ENCODE measurements around the gene KAZN.

DNA sequence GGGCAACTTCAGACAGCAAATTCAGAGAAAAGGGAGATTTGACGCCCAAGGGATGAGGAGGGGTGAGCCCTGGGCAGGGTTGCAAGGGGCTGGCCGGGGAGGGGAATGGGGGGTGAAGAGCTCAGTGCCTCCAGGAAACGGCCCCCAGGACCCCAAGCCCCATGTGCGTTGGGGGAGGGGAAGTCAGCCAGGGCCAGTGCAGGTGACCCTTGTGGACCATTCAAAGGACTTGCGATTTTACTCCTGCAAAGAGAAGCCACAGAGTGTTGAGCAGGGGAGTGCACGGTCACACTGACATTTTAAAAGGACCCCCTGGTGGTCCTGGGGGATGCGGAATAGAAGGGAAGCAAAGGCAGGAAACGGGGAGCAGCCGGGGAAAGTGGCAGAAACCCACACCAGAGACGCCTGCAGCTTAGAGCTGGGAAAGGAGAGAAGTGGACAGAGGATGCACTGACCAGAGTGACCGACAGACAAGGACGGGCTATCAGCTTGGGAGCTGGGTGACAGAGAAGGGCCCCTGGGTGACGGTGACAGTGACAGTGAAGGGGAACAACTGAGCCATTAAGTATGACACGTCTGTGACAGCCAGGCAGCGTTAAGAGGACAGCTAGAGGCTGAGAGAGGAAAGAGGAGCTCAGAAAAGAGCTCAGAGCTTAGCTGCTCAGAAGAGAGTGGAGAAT lies 501.1 kb downstream of the KAZN start:
- no peak for TF ChIP-seq GATA2 (IDR thresholded peaks at IDR 0.05; ENCODE audit: low read depth, low read length)
- no peak for TF ChIP-seq GATA3 (IDR thresholded peaks at IDR 0.05; ENCODE audit: low read depth, low read length)

Measured in SH-SY5Y (cell line).